T-cell (primary cell): Measurements from ENCODE around the gene EEIG1. TPM values are rescaled to one million over a fixed set of nuclear protein-coding genes. Genes with fewer than 3 reads are reported as not detected.

Source experiments
- ATAC-seq, 4 experiments: fragments of 200-7000 bp in 3 of 4; fragments of 150-1000 bp in 1 of 4; cut with Tn5 transposase; replicated peaks in 1 of 4; 1 replicate in 3 of 4; 2 replicates in 1 of 4; pipeline ENCODE4 v1.10.0; 2021; ENCODE audit warnings: moderate library complexity in 3 of 4, mild to moderate bottlenecking in 2 of 4, moderate number of reproducible peaks in 1 of 4
- CTCF ChIA-PET, 2 donors: fragments of 300-600 bp; sonication (Branson Sonifier 250); formaldehyde crosslinking; loops; one replicate each; lab custom pipeline; 2022; ENCODE audit warnings: antibody characterized with exemption in 2 of 2; lab: Charles Lee
- POLR2A ChIA-PET, 2 donors: fragments of 300-600 bp; sonication (Branson Sonifier 250); formaldehyde crosslinking; loops; one replicate each; lab custom pipeline; 2022; ENCODE audit warnings: antibody characterized with exemption in 2 of 2; lab: Charles Lee
- DNase-seq, 35 experiments: peaks; one replicate each; pipeline versions ENCODE4 v3.0.0 to v3.0.0-alpha.2; 2013 to 2023
- H3K27ac ChIP-seq: one replicate; pipeline ENCODE4 v1.5.1; 2013; ENCODE audit warnings: low read length
- H3K27me3 ChIP-seq, 2 experiments: replicated peaks in 1 of 2; 1 replicate in 1 of 2; 2 replicates in 1 of 2; pipeline versions ENCODE4 v1.6.1 to v1.7.0; 2013; ENCODE audit warnings: low read length in 1 of 2, mixed read lengths in 1 of 2; ENCODE audit not compliant: control insufficient read depth in 2 of 2, insufficient read depth in 2 of 2; ENCODE audit errors: extremely low read depth in 1 of 2
- H3K36me3 ChIP-seq, 2 donors: 1 replicate in 1 of 2; 2 replicates in 1 of 2; pipeline versions ENCODE4 v1.6.1 to v1.7.0; 2013; ENCODE audit warnings: low read length in 1 of 2; ENCODE audit not compliant: control insufficient read depth in 2 of 2, insufficient read depth in 1 of 2; ENCODE audit errors: extremely low read depth in 1 of 2
- H3K4me1 ChIP-seq, 2 experiments: 1 replicate in 1 of 2; 2 replicates in 1 of 2; pipeline versions ENCODE4 v1.6.1 to v1.7.0; 2013; ENCODE audit warnings: low read length in 2 of 2, mixed read lengths in 1 of 2; ENCODE audit not compliant: insufficient read depth in 2 of 2, control insufficient read depth in 1 of 2; ENCODE audit errors: extremely low read depth in 1 of 2
- H3K4me3 ChIP-seq, 2 donors: 1 replicate in 1 of 2; 2 replicates in 1 of 2; pipeline versions ENCODE4 v1.5.1 to v1.7.0; 2013; ENCODE audit warnings: mild to moderate bottlenecking in 2 of 2, low read length in 1 of 2, moderate library complexity in 1 of 2; ENCODE audit not compliant: control insufficient read depth in 1 of 2; ENCODE audit errors: extremely low read depth in 1 of 2
- H3K9me3 ChIP-seq: 2 replicates; pipeline ENCODE4 v1.7.0; 2013
- H3K27ac Mint-ChIP-seq, 2 donors: one replicate each; pipeline ENCODE4 v1.8.0; 2020 to 2021; ENCODE audit warnings: mild to moderate bottlenecking in 2 of 2, mixed read lengths in 2 of 2
- H3K27me3 Mint-ChIP-seq, 2 donors: one replicate each; pipeline ENCODE4 v1.8.0; 2021 to 2022; ENCODE audit warnings: mixed read lengths in 2 of 2
- H3K36me3 Mint-ChIP-seq: one replicate; pipeline ENCODE4 v1.8.0; 2021; ENCODE audit warnings: mixed read lengths
- H3K4me1 Mint-ChIP-seq, 3 donors: one replicate each; pipeline ENCODE4 v1.8.0; 2020 to 2022; ENCODE audit warnings: mixed read lengths in 3 of 3, mild to moderate bottlenecking in 1 of 3
- H3K4me3 Mint-ChIP-seq, 3 donors: one replicate each; pipeline ENCODE4 v1.8.0; 2020 to 2022; ENCODE audit warnings: mild to moderate bottlenecking in 3 of 3, mixed read lengths in 3 of 3, moderate library complexity in 3 of 3
- H3K9me3 Mint-ChIP-seq, 3 donors: one replicate each; pipeline ENCODE4 v1.8.0; 2020 to 2022; ENCODE audit warnings: mixed read lengths in 3 of 3
- WGBS: methylation state at CpG from one replicate; pipeline ENCODE4 v1.1.5; 2013; ENCODE audit warnings: missing lambda C conversion rate; ENCODE audit not compliant: insufficient coverage; 5-methylcytosine and 5-hydroxymethylcytosine counted together
- total RNA-seq, 35 experiments: library from RNA in 6 of 35; stranded (reverse) in 6 of 35; fragments of 120-200 nt in 1 of 35; gene quantifications; one replicate each; pipeline versions ENCODE4 v1.2.1 to v1.2.4 and lab custom pipeline; 2013 to 2026

The EEIG1 gene
- total RNA-seq, 5 donors from 2014 or later (not counting 1 experiment from before 2014, with no cell fraction given), result 351 to 746 (median 698) TPM

- H3K27ac Mint-ChIP-seq, result peak overlapping the region; percentile 88 to 99
- ATAC-seq, result no peak
- POLR2A ChIA-PET, result interaction anchor here (0.5 to 0.6 kb wide), 3 partner anchors 10 to 54 kb away, joined by 3 to 9 read pairs (median 3); no protein-coding TSS in a partner anchor
- CTCF ChIA-PET, result interaction anchor here (0.5 to 2.0 kb wide), 7 partner anchors 20 to 59 kb away, joined by 3 to 5 read pairs (median 3); no protein-coding TSS in a partner anchor
- peak overlapping the region; percentile 91 to 97 (median 96) for H3K4me3 Mint-ChIP-seq
- no peaks in the 10 kb centered on the region for H3K9me3 Mint-ChIP-seq
- peaks cover 51% of the 10 kb centered on the region for H3K36me3 Mint-ChIP-seq
- H3K27me3 ChIP-seq, result no peaks in the 10 kb centered on the region
- WGBS, result 58% methylated on average over 8 of the region's 10 CpGs
- H3K36me3 ChIP-seq, result peaks cover 12 to 32% of the 10 kb centered on the region in 2 donors
- peaks cover 49 to 65% (median 62%) of the 10 kb centered on the region in 3 donors for H3K4me1 Mint-ChIP-seq
- no peak for DNase-seq
- no peaks in the 10 kb centered on the region for H3K27me3 Mint-ChIP-seq
- no peaks in the 10 kb centered on the region for H3K9me3 ChIP-seq
- peaks cover 10 to 95% of the 10 kb centered on the region in 2 experiments for H3K4me1 ChIP-seq
- peak overlapping the region; percentile 90 to 98 for H3K4me3 ChIP-seq
- peak overlapping the region; percentile 79 for H3K27ac ChIP-seq
Observed at GRCh38 chr9:127975376-127976315, 5.1 kb downstream of the EEIG1 start.

- peaks cover 57% of the 10 kb centered on the region for H3K36me3 Mint-ChIP-seq
- CTCF ChIA-PET, result interaction anchor here in 1 of 2 donors (0.9 to 1.2 kb wide), 2 partner anchors 21 to 32 kb away, joined by 3 read pairs; no protein-coding TSS in a partner anchor
- H3K4me1 Mint-ChIP-seq, result peaks cover 58 to 73% (median 70%) of the 10 kb centered on the region in 3 donors
- POLR2A ChIA-PET, result interaction anchor here (0.6 to 1.0 kb wide), 3 partner anchors 9 to 32 kb away, joined by 3 to 9 read pairs (median 3); no protein-coding TSS in a partner anchor
- H3K27me3 Mint-ChIP-seq, result no peaks in the 10 kb centered on the region
- H3K4me3 Mint-ChIP-seq, result peak overlapping the region; percentile 91 to 97 (median 96)
- H3K27me3 ChIP-seq, result no peaks in the 10 kb centered on the region
- ATAC-seq (no peak), DNase-seq (no peak)
- H3K27ac ChIP-seq, result peak overlapping the region; percentile 79
- no peaks in the 10 kb centered on the region for H3K9me3 ChIP-seq
- H3K9me3 Mint-ChIP-seq, result no peaks in the 10 kb centered on the region
- peak overlapping the region; percentile 88 to 99 for H3K27ac Mint-ChIP-seq
- 14% methylated on average over 3 of the region's 10 CpGs for WGBS
- peak overlapping the region; percentile 90 to 98 for H3K4me3 ChIP-seq
- H3K4me1 ChIP-seq, result peaks cover 15 to 100% of the 10 kb centered on the region in 2 experiments
- H3K36me3 ChIP-seq, result peaks cover 12 to 34% of the 10 kb centered on the region in 2 donors
Observed at GRCh38 chr9:127974769-127975261, 6.0 kb downstream of the EEIG1 start.

- POLR2A ChIA-PET, result interaction anchor here (0.5 to 1.0 kb wide), 2 partner anchors 24 to 33 kb away, joined by 3 read pairs; no protein-coding TSS in a partner anchor
- Histone ChIP-seq H3K9me3 (no peaks in the 10 kb centered on the region), H3K4me1 (peaks cover 21 to 100% of the 10 kb centered on the region in 2 experiments), H3K4me3 (peak overlapping the region; percentile 90 to 98), H3K27me3 (no peaks in the 10 kb centered on the region), H3K36me3 (peaks cover 12 to 34% of the 10 kb centered on the region in 2 donors), H3K27ac (peak overlapping the region; percentile 79)
- H3K36me3 Mint-ChIP-seq, result peaks cover 58% of the 10 kb centered on the region
- H3K4me1 Mint-ChIP-seq, result peaks cover 64 to 78% (median 77%) of the 10 kb centered on the region in 3 donors
- H3K4me3 Mint-ChIP-seq, result peak overlapping the region; percentile 91 to 97 (median 96)
- peak overlapping the region; percentile 88 to 99 for H3K27ac Mint-ChIP-seq
- H3K27me3 Mint-ChIP-seq, result no peaks in the 10 kb centered on the region
- CTCF ChIA-PET, result interaction anchor here in 1 of 2 donors (0.9 to 1.2 kb wide), 2 partner anchors 20 to 32 kb away, joined by 3 read pairs; no protein-coding TSS in a partner anchor
- 37% methylated on average over 11 of the region's 12 CpGs for WGBS
- ATAC-seq (no peak), DNase-seq (no peak)
- H3K9me3 Mint-ChIP-seq, result no peaks in the 10 kb centered on the region
Observed at GRCh38 chr9:127974001-127974768, 6.6 kb downstream of the EEIG1 start.

GRCh38 chr9:127973169-127974000 lies 7.4 kb downstream of the EEIG1 start:
- Mint-ChIP-seq H3K27ac (peak overlapping the region; percentile 88 to 99), H3K9me3 (no peaks in the 10 kb centered on the region), H3K36me3 (peaks cover 60% of the 10 kb centered on the region), H3K27me3 (no peaks in the 10 kb centered on the region), H3K4me3 (peak overlapping the region; percentile 91 to 97 (median 96)), H3K4me1 (peaks cover 72 to 85% (median 83%) of the 10 kb centered on the region in 3 donors)
- no peak for ATAC-seq
- no peaks in the 10 kb centered on the region for H3K9me3 ChIP-seq
- POLR2A ChIA-PET, result interaction anchor here in 1 of 2 donors (1.0 kb wide), 1 partner anchor 34 kb away, joined by 3 read pairs; no protein-coding TSS in a partner anchor
- peaks cover 16 to 29% of the 10 kb centered on the region in 2 donors for H3K36me3 ChIP-seq
- WGBS, result 35% methylated on average over 16 of the region's 17 CpGs
- peak overlapping the region; percentile 79 for H3K27ac ChIP-seq
- DNase-seq, result peak in 1 of 35 experiments; percentile 37
- H3K27me3 ChIP-seq, result no peaks in the 10 kb centered on the region
- H3K4me1 ChIP-seq, result peaks cover 29 to 100% of the 10 kb centered on the region in 2 experiments
- peak overlapping the region; percentile 90 to 98 for H3K4me3 ChIP-seq
- CTCF ChIA-PET, result interaction anchor here in 1 of 2 donors (1.3 kb wide), 1 partner anchor 62 kb away, joined by 4 read pairs; no protein-coding TSS in a partner anchor

- 29% methylated on average over 12 of the region's 12 CpGs for WGBS
- peak overlapping the region; percentile 91 to 97 (median 96) for H3K4me3 Mint-ChIP-seq
- no peaks in the 10 kb centered on the region for H3K9me3 ChIP-seq
- ChIA-PET CTCF (interaction anchor here in 1 of 2 donors (0.6 to 1.3 kb wide), 4 partner anchors 11 to 187 kb away, joined by 3 to 4 read pairs (median 4); no protein-coding TSS in a partner anchor), POLR2A (no interaction called here)
- peaks cover 39 to 100% of the 10 kb centered on the region in 2 experiments for H3K4me1 ChIP-seq
- ATAC-seq, result no peak
- H3K9me3 Mint-ChIP-seq, result no peaks in the 10 kb centered on the region
- H3K27me3 ChIP-seq, result no peaks in the 10 kb centered on the region
- H3K27me3 Mint-ChIP-seq, result no peaks in the 10 kb centered on the region
- H3K4me3 ChIP-seq, result peak overlapping the region; percentile 90 to 98
- peaks cover 82 to 93% (median 93%) of the 10 kb centered on the region in 3 donors for H3K4me1 Mint-ChIP-seq
- DNase-seq, result no peak
- peak overlapping the region; percentile 88 to 99 for H3K27ac Mint-ChIP-seq
- H3K36me3 Mint-ChIP-seq, result peaks cover 52% of the 10 kb centered on the region
- peak overlapping the region; percentile 79 for H3K27ac ChIP-seq
- H3K36me3 ChIP-seq, result peaks cover 19 to 26% of the 10 kb centered on the region in 2 donors
Observed at GRCh38 chr9:127972236-127972871, 8.4 kb downstream of the EEIG1 start.
